Liver (tissue), 9 donors: ENCODE results near the gene PRDM1. TPM values are rescaled to one million over a fixed set of nuclear protein-coding genes. Genes with fewer than 3 reads are reported as not detected.

Experiments used
- DNase-seq: peaks from one replicate; pipeline ENCODE4 v3.0.0-alpha.2; 2017; ENCODE audit warnings: low spot score
- H3K27ac ChIP-seq, 2 donors: one replicate each; pipeline ENCODE4 v1.7.0; 2013; ENCODE audit warnings: inconsistent platforms in 2 of 2, low read length in 2 of 2, control low read depth in 1 of 2, low read depth in 1 of 2, mild to moderate bottlenecking in 1 of 2
- H3K27me3 ChIP-seq, 4 donors: one replicate each; pipeline versions ENCODE4 v1.6.1 to v1.7.0; 2013; ENCODE audit warnings: low read length in 3 of 4, inconsistent platforms in 1 of 4, mild to moderate bottlenecking in 1 of 4, moderate library complexity in 1 of 4; ENCODE audit not compliant: control insufficient read depth in 4 of 4, insufficient read depth in 4 of 4
- H3K36me3 ChIP-seq, 4 donors: one replicate each; pipeline versions ENCODE4 v1.6.1 to v1.7.0; 2013; ENCODE audit warnings: low read length in 3 of 4, mild to moderate bottlenecking in 3 of 4, low read depth in 1 of 4, moderate library complexity in 1 of 4; ENCODE audit not compliant: control insufficient read depth in 4 of 4, insufficient read depth in 3 of 4
- H3K4me1 ChIP-seq, 4 donors: one replicate each; pipeline versions ENCODE4 v1.6.1 to v1.7.0; 2013; ENCODE audit warnings: low read length in 3 of 4, mild to moderate bottlenecking in 3 of 4, moderate library complexity in 1 of 4; ENCODE audit not compliant: control insufficient read depth in 4 of 4, insufficient read depth in 4 of 4
- H3K4me3 ChIP-seq, 3 donors: one replicate each; pipeline versions ENCODE4 v1.6.1 to v1.7.0; 2013; ENCODE audit warnings: low read length in 3 of 3, control low read depth in 1 of 3, low read depth in 1 of 3, mild to moderate bottlenecking in 1 of 3
- H3K9ac ChIP-seq, 2 donors: one replicate each; pipeline ENCODE4 v1.7.0; 2013; ENCODE audit warnings: low read length in 2 of 2, mild to moderate bottlenecking in 2 of 2, moderate library complexity in 2 of 2, control low read depth in 1 of 2, low read depth in 1 of 2
- H3K9me3 ChIP-seq, 4 donors: one replicate each; pipeline versions ENCODE4 v1.6.1 to v1.7.0; 2013; ENCODE audit warnings: low read length in 3 of 4; ENCODE audit not compliant: control insufficient read depth in 4 of 4
- EGR1 ChIP-seq, 2 donors: IDR thresholded peaks; 2 replicates each; pipeline ENCODE4 v1.6.1; 2016 to 2018; ENCODE audit warnings: antibody characterized with exemption in 2 of 2, low read depth in 2 of 2
- FOXA1 ChIP-seq: IDR thresholded peaks from 2 replicates; pipeline ENCODE4 v1.6.1; 2016; ENCODE audit warnings: antibody characterized with exemption
- FOXA2 ChIP-seq: IDR thresholded peaks from 2 replicates; pipeline ENCODE4 v1.6.1; 2016; ENCODE audit warnings: antibody characterized with exemption
- GABPA ChIP-seq, 2 donors: IDR thresholded peaks in 1 of 2; conservative IDR thresholded peaks in 1 of 2; 2 replicates each; pipeline ENCODE4 v1.6.1; 2016; ENCODE audit warnings: antibody characterized with exemption in 2 of 2, mild to moderate bottlenecking in 1 of 2, moderate library complexity in 1 of 2
- HNF4A ChIP-seq, 2 donors: conservative IDR thresholded peaks; 2 replicates each; pipeline ENCODE4 v1.6.1; 2016; ENCODE audit warnings: antibody characterized with exemption in 2 of 2, mild to moderate bottlenecking in 2 of 2
- HNF4G ChIP-seq: IDR thresholded peaks from 2 replicates; pipeline ENCODE4 v1.6.1; 2016; ENCODE audit warnings: antibody characterized with exemption
- JUND ChIP-seq, 2 donors: IDR thresholded peaks; 2 replicates each; pipeline ENCODE4 v1.6.1; 2016; ENCODE audit warnings: antibody characterized with exemption in 2 of 2
- NR2F2 ChIP-seq: IDR thresholded peaks from 2 replicates; pipeline ENCODE4 v1.6.1; 2016; ENCODE audit warnings: antibody characterized with exemption
- RAD21 ChIP-seq, 2 donors: IDR thresholded peaks; 2 replicates each; pipeline ENCODE4 v1.6.1; 2016; ENCODE audit warnings: antibody characterized with exemption in 2 of 2, mild to moderate bottlenecking in 2 of 2
- RXRA ChIP-seq, 2 donors: IDR thresholded peaks; 2 replicates each; pipeline ENCODE4 v1.6.1; 2017 to 2018; ENCODE audit warnings: antibody characterized with exemption in 2 of 2, mild to moderate bottlenecking in 1 of 2
- SP1 ChIP-seq: IDR thresholded peaks from 2 replicates; pipeline ENCODE4 v1.6.1; 2018; ENCODE audit warnings: antibody characterized with exemption, mild to moderate bottlenecking
- TAF1 ChIP-seq: conservative IDR thresholded peaks from 2 replicates; pipeline ENCODE4 v1.6.1; 2016; ENCODE audit warnings: antibody characterized with exemption, mild to moderate bottlenecking
- WGBS: extraction: QIAGEN DNeasy Blood & Tissue Kit; methylation state at CpG from one replicate; pipeline ENCODE4 v1.1.7; 2013; 5-methylcytosine and 5-hydroxymethylcytosine counted together
- polyA plus RNA-seq, 2 donors: library from polyadenylated mRNA; stranded (reverse) in 1 of 2; unstranded in 1 of 2; fragments of 200-250 nt in 1 of 2; fragments of >200 nt in 1 of 2; fragmentation: Nextera tagmentation in 1 of 2; extraction: Ambion mirVana in 1 of 2; gene quantifications; one replicate each; pipeline versions ENCODE4 v1.2.1 to v1.2.3, GENCODE V29; 2013 to 2015
- total RNA-seq, 2 donors: library from RNA; depleted of rRNA; stranded (reverse); fragments of >200 nt; gene quantifications; one replicate each; pipeline ENCODE4 v1.2.3, GENCODE V29; 2014
- TF ChIP-seq, protein P1 (sequence below): fragments of 150-350 bp; IDR thresholded peaks from 2 replicates; pipeline ENCODE4 v1.5.1; 2017; ENCODE audit warnings: improper control_type of control experiment, low read depth, low read length; ENCODE audit not compliant: missing input control
- TF ChIP-seq, protein P2 (sequence below): IDR thresholded peaks from 2 replicates; pipeline ENCODE4 v1.6.1; 2016; ENCODE audit warnings: antibody characterized with exemption
- TF ChIP-seq, protein P3 (sequence below): IDR thresholded peaks from 2 replicates; pipeline ENCODE4 v1.6.1; 2016; ENCODE audit warnings: antibody characterized with exemption, mild to moderate bottlenecking
- donor health status: healthy.
- donor health status: healthy.
- donor health status: healthy.
- donor health status: healthy.
- donor health status: healthy.

Gene PRDM1
- total and polyA plus RNA-seq, 4 donors, result 0.37 to 2.8 (median 0.65) TPM

DNA sequence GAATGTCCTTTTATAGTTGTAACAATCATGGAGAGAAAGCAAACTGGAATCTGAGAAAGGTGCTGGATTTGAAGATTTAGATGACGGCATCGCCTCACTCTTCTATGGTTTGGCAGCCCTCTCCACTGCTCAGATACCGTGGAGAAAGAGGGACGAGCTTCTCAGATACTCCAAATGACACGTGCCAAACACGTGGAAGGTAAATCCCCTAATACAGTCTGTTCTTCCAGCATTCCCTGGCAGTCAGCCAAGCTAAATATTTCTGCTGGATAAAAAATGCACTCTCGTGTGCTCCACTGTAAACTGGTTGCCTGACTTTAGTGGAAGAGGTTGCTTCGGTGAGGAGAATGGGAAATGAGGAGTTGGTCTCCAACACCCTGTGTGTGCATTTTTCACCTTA, 16.7 kb upstream of the PRDM1 start:
- no peaks in the 10 kb centered on the region for H3K36me3 ChIP-seq
- WGBS, result 31% methylated on average over 8 of the region's 8 CpGs
- H3K9ac ChIP-seq, result no peak overlapping the region
- H3K4me1 ChIP-seq, result no peaks in the 10 kb centered on the region
- no peak overlapping the region for H3K27ac ChIP-seq
- TF ChIP-seq TAF1 (no peak), FOXA1 (no peak), RXRA (IDR thresholded peaks at IDR 0.05) (no peak), FOXA2 (no peak), HNF4A (conservative IDR thresholded peaks at IDR 0.05) (no peak), NR2F2 (no peak), SP1 (no peak), JUND (IDR thresholded peaks at IDR 0.05) (no peak), EGR1 (IDR thresholded peaks at IDR 0.05; ENCODE audit: low read depth in 2 of 2) (no peak), RAD21 (IDR thresholded peaks at IDR 0.05) (no peak), GABPA (IDR thresholded peaks at IDR 0.05 in 1 of 2, conservative IDR thresholded peaks at IDR 0.05 in 1 of 2) (no peak)
- TF ChIP-seq, protein P1, sequence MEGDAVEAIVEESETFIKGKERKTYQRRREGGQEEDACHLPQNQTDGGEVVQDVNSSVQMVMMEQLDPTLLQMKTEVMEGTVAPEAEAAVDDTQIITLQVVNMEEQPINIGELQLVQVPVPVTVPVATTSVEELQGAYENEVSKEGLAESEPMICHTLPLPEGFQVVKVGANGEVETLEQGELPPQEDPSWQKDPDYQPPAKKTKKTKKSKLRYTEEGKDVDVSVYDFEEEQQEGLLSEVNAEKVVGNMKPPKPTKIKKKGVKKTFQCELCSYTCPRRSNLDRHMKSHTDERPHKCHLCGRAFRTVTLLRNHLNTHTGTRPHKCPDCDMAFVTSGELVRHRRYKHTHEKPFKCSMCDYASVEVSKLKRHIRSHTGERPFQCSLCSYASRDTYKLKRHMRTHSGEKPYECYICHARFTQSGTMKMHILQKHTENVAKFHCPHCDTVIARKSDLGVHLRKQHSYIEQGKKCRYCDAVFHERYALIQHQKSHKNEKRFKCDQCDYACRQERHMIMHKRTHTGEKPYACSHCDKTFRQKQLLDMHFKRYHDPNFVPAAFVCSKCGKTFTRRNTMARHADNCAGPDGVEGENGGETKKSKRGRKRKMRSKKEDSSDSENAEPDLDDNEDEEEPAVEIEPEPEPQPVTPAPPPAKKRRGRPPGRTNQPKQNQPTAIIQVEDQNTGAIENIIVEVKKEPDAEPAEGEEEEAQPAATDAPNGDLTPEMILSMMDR, result no peak
- TF ChIP-seq, protein P2, sequence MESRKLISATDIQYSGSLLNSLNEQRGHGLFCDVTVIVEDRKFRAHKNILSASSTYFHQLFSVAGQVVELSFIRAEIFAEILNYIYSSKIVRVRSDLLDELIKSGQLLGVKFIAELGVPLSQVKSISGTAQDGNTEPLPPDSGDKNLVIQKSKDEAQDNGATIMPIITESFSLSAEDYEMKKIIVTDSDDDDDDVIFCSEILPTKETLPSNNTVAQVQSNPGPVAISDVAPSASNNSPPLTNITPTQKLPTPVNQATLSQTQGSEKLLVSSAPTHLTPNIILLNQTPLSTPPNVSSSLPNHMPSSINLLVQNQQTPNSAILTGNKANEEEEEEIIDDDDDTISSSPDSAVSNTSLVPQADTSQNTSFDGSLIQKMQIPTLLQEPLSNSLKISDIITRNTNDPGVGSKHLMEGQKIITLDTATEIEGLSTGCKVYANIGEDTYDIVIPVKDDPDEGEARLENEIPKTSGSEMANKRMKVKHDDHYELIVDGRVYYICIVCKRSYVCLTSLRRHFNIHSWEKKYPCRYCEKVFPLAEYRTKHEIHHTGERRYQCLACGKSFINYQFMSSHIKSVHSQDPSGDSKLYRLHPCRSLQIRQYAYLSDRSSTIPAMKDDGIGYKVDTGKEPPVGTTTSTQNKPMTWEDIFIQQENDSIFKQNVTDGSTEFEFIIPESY, result no peak
- no peaks in the 10 kb centered on the region for H3K9me3 ChIP-seq
- H3K4me3 ChIP-seq, result no peak overlapping the region
- H3K27me3 ChIP-seq, result peaks cover 0 to 8% (median 1%) of the 10 kb centered on the region in 4 donors
- no peak for DNase-seq

DNA sequence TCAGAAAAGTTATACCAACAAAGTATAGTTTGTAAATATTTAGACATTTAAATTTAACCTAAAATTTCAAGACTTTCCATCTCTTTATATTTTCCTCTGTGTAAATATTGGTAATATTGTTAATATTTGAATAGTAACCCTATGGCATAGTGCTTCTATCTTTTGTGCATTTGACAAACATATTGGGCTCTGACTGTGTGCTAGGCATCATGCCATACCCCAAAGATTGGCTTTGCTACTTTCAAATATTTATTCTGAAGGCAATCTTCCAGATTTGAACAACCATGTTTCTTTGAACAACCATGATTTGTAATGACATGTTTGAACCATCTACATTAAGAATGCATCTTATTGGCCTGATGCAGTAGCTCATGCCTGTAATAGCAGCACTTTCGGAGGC, 15.5 kb upstream of the PRDM1 start:
- H3K9me3 ChIP-seq, result no peaks in the 10 kb centered on the region
- TF ChIP-seq GABPA (IDR thresholded peaks at IDR 0.05 in 1 of 2, conservative IDR thresholded peaks at IDR 0.05 in 1 of 2) (no peak), FOXA2 (no peak), NR2F2 (no peak), RXRA (IDR thresholded peaks at IDR 0.05) (no peak), TAF1 (no peak), HNF4A (conservative IDR thresholded peaks at IDR 0.05) (no peak), HNF4G (no peak)
- TF ChIP-seq, protein P1, result no peak
- TF ChIP-seq, protein P3, sequence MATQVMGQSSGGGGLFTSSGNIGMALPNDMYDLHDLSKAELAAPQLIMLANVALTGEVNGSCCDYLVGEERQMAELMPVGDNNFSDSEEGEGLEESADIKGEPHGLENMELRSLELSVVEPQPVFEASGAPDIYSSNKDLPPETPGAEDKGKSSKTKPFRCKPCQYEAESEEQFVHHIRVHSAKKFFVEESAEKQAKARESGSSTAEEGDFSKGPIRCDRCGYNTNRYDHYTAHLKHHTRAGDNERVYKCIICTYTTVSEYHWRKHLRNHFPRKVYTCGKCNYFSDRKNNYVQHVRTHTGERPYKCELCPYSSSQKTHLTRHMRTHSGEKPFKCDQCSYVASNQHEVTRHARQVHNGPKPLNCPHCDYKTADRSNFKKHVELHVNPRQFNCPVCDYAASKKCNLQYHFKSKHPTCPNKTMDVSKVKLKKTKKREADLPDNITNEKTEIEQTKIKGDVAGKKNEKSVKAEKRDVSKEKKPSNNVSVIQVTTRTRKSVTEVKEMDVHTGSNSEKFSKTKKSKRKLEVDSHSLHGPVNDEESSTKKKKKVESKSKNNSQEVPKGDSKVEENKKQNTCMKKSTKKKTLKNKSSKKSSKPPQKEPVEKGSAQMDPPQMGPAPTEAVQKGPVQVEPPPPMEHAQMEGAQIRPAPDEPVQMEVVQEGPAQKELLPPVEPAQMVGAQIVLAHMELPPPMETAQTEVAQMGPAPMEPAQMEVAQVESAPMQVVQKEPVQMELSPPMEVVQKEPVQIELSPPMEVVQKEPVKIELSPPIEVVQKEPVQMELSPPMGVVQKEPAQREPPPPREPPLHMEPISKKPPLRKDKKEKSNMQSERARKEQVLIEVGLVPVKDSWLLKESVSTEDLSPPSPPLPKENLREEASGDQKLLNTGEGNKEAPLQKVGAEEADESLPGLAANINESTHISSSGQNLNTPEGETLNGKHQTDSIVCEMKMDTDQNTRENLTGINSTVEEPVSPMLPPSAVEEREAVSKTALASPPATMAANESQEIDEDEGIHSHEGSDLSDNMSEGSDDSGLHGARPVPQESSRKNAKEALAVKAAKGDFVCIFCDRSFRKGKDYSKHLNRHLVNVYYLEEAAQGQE, result no peak
- H3K9ac ChIP-seq, result no peak overlapping the region
- no peak overlapping the region for H3K4me3 ChIP-seq
- H3K36me3 ChIP-seq, result no peaks in the 10 kb centered on the region
- H3K4me1 ChIP-seq, result no peaks in the 10 kb centered on the region
- 92% methylated on average over 1 of the region's 1 CpG for WGBS
- no peak for DNase-seq
- no peak overlapping the region for H3K27ac ChIP-seq
- peaks cover 0 to 8% (median 1%) of the 10 kb centered on the region in 4 donors for H3K27me3 ChIP-seq
